ENCODE measurements around the gene PCDHGA6.
A peak's percentile ranks its signal among the peaks of the same experiment; 100 is the strongest.
"Not testable (repeated sequence)": the region's sequence is repeated elsewhere in the genome, so short reads cannot be mapped to it uniquely, and the experiment has no call there.

PCDHGA6 gene

DNA sequence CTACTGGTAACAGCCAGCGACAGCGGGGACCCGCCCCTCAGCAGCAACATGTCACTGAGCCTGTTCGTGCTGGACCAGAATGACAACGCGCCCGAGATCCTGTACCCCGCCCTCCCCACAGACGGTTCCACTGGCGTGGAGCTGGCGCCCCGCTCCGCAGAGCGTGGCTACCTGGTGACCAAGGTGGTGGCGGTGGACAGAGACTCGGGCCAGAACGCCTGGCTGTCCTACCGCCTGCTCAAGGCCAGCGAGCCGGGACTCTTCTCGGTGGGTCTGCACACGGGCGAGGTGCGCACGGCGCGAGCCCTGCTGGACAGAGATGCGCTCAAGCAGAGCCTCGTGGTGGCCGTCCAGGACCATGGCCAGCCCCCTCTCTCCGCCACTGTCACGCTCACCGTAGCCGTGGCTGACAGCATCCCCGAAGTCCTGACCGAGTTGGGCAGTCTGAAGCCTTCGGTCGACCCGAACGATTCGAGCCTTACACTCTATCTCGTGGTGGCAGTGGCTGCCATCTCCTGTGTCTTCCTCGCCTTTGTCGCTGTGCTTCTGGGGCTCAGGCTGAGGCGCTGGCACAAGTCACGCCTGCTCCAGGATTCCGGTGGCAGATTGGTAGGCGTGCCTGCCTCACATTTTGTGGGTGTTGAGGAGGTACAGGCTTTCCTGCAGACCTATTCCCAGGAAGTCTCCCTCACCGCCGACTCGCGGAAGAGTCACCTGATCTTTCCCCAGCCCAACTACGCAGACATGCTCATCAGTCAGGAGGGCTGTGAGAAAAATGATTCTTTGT is 20.9 kb downstream of the PCDHGA6 start:
- ATAC-seq, result not testable (repeated sequence)

DNA sequence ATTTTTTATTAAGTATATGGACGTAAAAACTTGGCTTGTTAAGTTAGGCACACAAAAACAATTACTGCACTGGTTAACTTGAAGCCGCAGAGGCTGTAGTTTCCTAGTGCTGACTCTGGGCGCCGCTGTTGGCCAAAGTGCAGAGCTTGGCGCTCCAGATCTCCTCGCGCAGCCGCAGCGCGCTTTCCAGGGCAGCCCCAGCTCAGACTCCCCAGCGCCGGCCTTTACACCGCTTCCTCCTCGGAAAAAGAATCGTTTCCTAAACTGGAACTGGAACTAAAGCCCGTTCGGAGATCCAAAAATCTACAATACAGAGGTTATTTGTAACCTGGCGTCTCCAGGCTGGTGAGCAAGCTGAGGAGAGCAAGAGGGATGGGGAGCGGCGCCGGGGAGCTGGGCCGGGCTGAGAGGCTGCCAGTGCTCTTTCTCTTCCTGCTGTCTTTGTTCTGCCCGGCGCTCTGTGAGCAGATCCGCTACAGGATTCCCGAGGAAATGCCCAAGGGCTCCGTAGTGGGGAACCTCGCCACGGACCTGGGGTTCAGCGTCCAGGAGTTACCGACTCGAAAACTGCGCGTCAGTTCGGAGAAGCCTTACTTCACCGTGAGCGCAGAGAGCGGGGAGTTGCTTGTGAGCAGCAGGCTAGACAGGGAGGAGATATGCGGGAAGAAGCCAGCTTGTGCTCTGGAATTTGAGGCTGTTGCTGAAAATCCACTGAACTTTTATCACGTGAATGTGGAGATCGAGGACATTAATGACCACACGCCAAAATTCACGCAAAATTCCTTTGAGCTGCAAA is 24.3 kb downstream of the PCDHGA6 start, which contains the start of gene PCDHGB5:
TSS of gene PCDHGB5 (plus strand) at position 192 of the 796 bp plus-strand sequence. CDS start at position 373, 181 bp downstream.
- peak; percentile 60 to 69 for ATAC-seq

DNA sequence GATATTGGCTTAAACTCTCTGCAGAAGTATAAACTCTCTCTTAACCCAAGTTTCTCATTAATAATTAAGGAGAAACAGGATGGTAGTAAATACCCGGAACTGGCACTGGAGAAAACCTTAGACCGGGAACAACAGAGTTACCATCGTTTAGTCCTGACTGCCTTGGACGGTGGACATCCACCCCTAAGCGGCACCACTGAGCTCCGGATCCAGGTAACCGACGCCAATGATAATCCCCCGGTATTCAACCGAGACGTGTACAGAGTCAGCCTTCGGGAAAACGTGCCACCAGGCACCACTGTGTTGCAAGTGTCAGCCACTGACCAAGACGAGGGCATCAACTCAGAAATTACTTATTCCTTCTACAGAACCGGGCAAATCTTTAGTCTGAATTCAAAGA is 24.9 kb downstream of the PCDHGA6 start:
- no peak for ATAC-seq

DNA sequence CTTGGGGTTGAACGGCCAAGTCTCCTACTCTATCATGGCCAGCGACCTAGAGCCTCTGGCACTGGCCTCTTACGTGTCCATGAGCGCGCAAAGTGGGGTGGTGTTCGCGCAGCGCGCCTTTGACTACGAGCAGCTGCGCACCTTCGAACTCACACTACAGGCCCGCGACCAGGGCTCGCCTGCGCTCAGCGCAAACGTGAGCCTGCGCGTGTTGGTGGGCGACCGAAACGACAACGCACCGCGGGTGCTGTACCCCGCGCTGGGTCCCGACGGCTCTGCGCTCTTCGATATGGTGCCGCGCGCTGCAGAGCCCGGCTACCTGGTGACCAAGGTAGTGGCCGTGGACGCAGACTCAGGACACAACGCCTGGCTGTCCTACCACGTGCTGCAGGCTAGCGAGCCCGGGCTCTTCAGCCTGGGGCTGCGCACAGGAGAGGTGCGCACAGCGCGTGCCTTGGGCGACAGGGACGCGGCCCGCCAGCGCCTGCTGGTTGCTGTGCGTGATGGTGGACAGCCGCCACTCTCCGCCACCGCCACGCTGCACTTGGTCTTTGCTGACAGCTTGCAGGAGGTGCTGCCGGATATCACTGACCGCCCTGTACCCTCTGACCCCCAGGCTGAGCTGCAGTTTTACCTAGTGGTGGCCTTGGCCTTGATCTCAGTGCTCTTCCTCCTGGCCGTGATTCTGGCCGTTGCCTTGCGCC is 26.0 kb downstream of the PCDHGA6 start:
- no peak for ATAC-seq

DNA sequence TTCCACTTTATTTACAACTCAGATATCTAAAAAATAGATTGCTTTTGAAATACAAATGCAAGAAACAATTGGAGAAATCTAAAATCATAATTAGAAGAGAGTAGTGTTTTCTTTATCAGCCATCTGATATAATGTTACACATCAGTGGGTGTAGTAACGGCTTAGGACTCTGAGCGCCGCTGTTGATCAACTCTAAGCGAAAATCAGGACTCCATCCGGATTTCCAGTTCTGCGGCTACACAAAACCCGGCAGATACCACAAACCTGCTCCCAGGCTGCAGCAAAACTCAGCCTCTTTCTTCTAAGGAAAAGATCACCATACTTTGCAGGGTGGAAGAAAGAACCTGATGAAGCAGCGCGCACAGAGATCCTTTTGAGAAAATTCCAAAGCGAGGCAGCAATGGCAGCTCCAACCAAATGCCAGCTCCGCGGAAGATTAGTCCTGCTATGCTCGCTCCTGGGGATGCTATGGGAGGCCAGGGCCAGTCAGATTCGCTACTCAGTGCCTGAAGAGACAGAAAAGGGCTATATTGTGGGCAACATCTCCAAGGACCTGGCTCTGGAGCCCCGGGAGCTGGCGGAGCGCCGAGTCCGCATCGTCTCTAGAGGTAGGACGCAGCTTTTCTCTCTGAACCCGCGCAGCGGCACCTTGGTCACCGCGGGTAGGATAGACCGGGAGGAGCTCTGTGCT is 29.0 kb downstream of the PCDHGA6 start, which contains the start of gene PCDHGA9:
TSS of gene PCDHGA9 (plus strand) at position 226 of the 691 bp plus-strand sequence. CDS start at position 401, 175 bp downstream.
- no peak for ATAC-seq

DNA sequence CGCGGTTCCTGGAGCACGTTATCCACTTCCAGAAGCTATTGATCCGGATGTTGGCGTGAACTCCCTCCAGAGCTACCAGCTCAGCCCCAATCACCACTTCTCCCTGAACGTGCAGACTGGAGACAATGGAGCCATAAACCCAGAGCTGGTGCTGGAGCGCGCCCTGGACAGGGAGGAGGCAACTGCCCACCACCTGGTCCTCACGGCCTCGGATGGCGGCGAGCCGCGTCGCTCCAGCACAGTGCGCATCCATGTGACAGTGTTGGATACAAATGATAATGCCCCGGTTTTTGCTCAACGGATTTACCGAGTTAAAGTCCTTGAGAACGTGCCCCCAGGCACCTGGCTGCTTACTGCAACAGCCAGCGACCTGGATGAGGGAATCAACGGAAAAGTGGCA is 29.7 kb downstream of the PCDHGA6 start:
- ATAC-seq, result no peak

DNA sequence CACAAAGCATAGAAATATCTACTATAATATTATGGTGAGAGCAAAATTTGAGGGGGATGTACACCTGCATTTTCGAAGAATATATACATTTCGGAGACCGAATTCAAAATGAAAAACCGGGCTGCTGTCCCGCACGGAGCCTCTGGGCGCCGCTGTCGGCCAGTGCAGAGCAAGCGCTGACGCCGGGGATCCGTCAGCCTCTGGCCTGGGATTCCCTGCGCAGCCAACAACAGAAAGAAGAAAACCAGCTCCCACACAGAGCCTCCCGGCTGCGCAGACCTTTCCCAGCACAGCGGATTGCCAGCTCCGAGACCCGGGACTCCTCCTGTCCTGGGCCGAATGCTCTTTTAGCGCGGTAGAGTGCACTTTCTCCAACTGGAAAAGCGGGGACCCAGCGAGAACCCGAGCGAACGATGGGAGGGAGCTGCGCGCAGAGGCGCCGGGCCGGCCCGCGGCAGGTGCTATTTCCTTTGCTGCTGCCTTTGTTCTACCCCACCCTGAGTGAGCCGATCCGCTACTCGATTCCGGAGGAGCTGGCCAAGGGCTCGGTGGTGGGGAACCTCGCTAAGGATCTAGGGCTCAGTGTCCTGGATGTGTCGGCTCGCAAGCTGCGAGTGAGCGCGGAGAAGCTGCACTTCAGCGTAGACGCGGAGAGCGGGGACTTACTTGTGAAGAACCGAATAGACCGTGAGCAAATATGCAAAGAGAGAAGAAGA is 34.3 kb downstream of the PCDHGA6 start, which contains the start of gene PCDHGB6:
TSS of gene PCDHGB6 (plus strand) at position 232 of the 716 bp plus-strand sequence. CDS start at position 414, 182 bp downstream.
- peak in 1 of 2 donors; percentile 36 for ATAC-seq

DNA sequence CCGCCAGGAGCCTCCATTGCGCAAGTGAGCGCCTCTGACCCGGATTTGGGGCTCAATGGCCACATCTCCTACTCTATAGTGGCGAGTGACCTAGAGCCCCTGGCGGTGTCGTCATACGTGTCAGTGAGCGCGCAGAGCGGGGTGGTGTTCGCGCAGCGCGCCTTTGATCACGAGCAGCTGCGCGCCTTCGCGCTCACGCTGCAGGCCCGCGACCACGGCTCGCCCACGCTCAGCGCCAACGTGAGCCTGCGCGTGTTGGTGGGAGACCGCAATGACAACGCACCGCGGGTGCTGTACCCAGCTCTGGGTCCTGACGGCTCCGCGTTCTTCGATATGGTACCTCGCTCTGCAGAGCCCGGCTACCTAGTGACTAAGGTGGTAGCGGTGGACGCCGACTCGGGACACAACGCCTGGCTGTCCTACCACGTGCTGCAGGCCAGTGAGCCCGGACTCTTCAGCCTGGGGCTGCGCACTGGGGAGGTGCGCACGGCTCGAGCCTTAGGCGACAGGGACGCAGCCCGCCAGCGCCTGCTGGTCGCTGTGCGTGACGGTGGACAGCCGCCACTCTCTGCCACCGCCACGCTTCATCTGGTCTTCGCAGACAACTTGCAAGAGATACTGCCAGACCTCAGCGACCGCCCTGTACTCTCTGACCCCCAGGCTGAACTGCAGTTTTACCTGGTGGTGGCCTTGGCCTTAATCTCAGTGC is 36.1 kb downstream of the PCDHGA6 start:
- no peak for ATAC-seq

DNA sequence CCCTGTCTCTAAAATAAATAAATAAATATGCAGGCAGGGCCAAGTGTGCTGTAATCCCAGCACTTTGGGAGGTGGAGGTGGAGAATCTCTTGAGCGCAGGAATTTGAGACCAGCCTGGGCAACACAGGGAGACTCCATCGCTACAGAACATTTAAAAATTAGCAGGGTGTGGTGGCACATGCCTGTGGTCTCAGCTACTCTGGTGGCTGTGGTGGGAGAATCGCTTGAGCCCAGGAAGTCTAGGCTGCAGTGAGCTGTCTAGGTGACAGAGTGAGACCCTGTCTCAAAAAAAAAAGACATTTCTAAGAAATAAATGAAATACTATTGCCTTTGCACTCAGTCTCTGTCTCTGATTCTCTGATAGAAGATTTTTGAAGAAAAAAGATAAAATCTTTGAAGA is 37.9 kb downstream of the PCDHGA6 start:
- no peak for ATAC-seq

DNA sequence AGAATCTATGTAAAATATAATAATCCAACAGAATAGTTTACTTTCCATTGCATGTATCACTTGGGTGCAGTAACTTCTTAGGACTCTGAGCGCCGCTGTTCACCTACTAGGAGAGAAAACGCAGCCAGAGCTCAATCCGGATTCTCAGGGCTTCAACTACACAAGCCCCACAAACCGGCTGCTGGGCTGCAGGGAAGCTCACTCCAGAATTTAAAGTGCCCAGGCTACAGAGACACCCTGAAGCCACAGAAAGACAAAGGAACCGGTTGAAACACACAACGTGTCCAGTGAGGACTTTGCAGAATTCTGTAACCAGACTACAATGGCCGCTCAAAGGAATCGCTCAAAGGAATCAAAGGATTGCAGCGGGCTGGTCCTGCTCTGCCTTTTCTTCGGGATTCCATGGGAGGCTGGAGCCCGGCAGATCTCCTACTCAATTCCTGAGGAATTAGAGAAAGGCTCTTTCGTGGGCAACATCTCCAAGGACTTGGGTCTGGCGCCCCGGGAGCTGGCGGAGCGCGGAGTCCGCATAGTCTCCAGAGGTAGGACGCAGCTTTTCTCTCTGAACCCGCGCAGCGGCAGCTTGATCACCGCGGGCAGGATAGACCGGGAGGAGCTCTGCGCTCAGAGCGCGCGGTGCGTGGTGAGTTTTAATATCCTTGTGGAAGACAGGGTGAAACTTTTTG is 39.3 kb downstream of the PCDHGA6 start, which contains the start of gene PCDHGA10:
TSS of gene PCDHGA10 (plus strand) at position 134 of the 686 bp plus-strand sequence. CDS start at position 323, 189 bp downstream.
- peak; percentile 71 to 75 for ATAC-seq

DNA sequence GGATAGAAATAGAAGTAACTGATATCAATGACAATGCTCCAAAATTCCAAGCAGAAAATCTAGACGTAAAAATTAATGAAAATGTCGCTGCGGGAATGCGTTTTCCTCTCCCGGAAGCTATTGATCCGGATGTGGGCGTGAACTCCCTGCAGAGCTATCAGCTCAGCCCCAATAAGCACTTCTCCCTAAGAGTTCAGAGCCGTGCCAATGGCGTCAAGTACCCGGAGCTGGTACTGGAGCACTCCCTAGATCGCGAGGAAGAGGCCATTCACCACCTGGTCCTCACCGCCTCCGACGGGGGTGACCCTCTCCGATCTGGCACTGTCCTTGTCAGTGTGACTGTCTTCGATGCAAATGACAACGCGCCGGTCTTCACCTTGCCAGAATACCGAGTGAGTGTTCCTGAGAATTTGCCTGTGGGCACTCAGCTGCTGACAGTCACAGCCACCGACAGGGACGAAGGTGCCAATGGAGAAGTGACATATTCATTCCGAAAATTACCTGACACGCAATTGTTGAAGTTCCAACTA is 39.9 kb downstream of the PCDHGA6 start:
- ATAC-seq, result no peak

DNA sequence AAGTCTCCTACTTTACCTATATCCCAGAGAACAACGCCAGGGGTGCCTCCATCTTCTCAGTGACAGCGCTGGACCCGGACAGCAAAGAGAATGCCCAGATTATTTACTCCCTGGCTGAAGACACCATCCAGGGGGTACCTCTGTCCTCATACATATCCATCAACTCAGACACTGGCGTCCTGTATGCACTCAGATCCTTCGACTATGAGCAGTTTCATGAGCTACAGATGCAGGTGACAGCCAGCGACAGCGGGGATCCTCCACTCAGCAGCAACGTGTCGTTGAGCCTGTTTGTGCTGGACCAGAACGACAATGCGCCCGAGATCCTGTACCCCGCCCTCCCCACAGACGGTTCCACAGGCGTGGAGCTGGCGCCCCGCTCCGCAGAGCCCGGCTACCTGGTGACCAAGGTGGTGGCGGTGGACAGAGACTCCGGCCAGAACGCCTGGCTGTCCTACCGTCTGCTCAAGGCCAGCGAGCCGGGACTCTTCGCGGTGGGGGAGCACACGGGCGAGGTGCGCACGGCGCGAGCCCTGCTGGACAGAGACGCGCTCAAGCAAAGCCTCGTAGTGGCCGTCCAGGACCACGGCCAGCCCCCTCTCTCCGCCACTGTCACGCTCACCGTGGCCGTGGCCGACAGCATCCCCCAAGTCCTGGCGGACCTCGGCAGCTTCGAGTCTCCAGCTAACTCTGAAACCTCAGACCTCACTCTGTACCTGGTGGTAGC is 41.0 kb downstream of the PCDHGA6 start:
- ATAC-seq, result not testable (repeated sequence)

DNA sequence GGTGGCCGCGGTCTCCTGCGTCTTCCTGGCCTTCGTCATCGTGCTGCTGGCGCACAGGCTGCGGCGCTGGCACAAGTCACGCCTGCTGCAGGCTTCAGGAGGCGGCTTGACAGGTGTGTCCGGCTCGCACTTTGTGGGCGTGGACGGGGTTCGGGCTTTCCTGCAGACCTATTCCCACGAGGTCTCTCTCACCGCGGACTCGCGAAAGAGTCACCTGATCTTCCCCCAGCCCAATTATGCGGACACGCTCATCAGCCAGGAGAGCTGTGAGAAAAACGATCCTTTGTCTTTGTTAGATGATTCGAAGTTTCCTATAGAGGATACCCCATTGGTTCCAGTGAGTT is 41.6 kb downstream of the PCDHGA6 start:
- not testable (repeated sequence) for ATAC-seq

DNA sequence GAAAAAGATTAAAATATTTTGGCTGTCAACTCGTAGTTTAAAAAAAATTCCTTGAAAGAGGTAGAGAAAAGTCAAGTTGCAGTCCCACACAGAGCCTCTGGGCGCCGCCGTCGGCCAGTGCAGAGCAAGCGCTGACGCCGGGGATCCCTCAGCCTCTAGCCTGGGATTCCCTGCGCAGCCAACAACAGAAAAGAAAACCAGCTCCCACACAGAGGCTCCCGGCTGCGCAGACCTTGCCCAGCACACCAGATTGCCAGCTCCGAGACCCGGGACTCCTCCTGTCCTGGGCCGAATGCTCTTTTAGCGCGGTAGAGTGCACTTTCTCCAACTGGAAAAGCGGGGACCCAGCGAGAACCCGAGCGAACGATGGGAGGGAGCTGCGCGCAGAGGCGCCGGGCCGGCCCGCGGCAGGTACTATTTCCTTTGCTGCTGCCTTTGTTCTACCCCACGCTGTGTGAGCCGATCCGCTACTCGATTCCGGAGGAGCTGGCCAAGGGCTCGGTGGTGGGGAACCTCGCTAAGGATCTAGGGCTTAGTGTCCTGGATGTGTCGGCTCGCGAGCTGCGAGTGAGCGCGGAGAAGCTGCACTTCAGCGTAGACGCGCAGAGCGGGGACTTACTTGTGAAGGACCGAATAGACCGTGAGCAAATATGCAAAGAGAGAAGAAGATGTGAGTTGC is 43.9 kb downstream of the PCDHGA6 start, which contains the start of gene PCDHGB7:
TSS of gene PCDHGB7 (plus strand) at position 184 of the 679 bp plus-strand sequence. CDS start at position 367, 183 bp downstream.
- peak; percentile 31 to 58 for ATAC-seq

DNA sequence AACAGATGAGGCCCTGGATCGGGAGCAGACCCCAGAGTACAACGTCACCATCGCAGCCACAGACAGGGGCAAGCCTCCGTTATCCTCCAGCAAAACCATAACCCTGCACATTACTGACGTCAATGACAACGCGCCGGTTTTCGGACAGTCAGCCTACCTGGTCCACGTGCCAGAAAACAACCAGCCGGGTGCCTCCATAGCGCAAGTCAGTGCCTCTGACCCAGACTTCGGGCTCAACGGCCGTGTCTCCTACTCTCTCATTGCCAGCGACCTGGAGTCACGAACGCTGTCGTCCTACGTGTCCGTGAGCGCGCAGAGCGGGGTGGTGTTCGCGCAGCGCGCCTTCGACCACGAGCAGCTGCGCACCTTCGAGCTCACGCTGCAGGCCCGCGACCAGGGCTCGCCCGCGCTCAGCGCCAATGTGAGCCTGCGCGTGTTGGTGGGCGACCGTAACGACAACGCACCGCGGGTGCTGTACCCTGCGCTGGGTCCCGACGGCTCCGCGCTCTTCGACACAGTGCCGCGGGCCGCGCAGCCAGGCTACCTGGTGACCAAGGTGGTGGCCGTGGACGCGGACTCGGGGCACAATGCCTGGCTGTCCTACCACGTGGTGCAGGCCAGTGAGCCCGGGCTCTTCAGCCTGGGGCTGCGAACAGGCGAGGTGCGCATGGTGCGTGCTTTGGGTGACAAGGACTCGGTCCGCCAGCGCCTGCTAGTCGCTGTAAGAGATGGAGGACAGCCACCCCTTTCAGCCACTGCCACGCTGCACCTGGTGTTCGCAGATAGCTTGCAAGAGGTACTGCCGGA is 45.6 kb downstream of the PCDHGA6 start:
- no peak for ATAC-seq

DNA sequence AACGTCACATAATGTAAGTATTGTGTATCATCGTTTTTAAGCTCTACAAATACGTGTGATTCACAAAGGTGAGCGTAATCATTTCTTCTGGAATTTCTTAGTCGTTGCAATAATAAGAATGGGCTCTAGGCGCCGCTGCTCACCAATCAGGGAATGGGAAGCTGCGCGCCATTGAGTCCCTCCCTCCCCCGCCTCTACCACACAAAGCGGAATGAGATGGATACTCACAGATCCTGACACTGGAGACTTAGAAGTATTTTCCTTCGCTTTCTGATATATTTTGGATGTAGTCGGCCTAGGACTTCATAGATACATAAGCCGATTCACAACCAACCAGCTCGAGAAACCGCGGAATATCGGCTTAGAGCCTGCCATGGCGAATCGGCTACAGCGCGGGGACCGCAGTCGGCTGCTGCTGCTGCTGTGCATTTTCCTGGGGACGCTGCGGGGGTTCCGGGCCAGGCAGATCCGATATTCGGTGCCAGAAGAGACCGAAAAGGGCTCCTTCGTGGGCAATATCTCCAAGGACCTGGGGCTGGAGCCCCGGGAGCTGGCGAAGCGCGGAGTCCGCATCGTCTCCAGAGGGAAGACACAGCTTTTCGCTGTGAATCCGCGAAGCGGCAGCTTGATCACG is 47.3 kb downstream of the PCDHGA6 start, which contains the start of gene PCDHGA11:
TSS of gene PCDHGA11 (plus strand) at position 197 of the 634 bp plus-strand sequence. CDS start at position 374, 177 bp downstream.
- ATAC-seq, result no peak

DNA sequence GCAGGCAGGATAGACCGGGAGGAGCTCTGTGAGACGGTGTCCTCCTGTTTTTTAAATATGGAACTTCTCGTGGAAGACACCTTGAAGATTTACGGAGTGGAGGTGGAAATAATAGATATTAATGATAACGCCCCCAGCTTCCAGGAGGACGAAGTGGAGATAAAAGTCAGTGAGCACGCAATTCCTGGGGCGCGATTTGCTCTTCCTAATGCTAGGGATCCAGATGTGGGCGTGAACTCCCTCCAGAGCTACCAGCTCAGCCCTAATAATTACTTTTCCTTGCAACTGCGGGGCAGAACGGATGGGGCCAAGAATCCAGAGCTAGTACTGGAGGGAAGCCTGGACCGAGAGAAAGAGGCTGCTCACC is 47.8 kb downstream of the PCDHGA6 start:
- no peak for ATAC-seq

Measured in activated CD4-positive, CD25-positive, alpha-beta regulatory T cell treated with anti-CD3 and anti-CD28 coated beads, Interleukin-2, amount 50 U/mL, for 24 hours (primary cell).